CD4-positive, alpha-beta T cell (primary cell): ENCODE measurements around the gene XPR1. TPM values are rescaled to one million over a fixed set of nuclear protein-coding genes. Genes with fewer than 3 reads are reported as not detected.

Source experiments
- ATAC-seq: fragments of 200-7000 bp; cut with Tn5 transposase; one replicate; pipeline ENCODE4 v1.10.0; 2022; ENCODE audit warnings: mild to moderate bottlenecking; ENCODE audit not compliant: poor library complexity
- CTCF ChIA-PET: fragments of 350-600 bp; sonication (Branson Sonifier 250); formaldehyde crosslinking; loops from one replicate; lab custom pipeline; 2021; ENCODE audit warnings: antibody characterized with exemption, inconsistent platforms; lab: Charles Lee
- POLR2A ChIA-PET: fragments of 350-600 bp; sonication (Branson Sonifier 250); formaldehyde crosslinking; loops from one replicate; lab custom pipeline; 2021; ENCODE audit warnings: antibody characterized with exemption, inconsistent platforms; lab: Charles Lee
- DNase-seq, 14 experiments: peaks; one replicate each; pipeline ENCODE4 v3.0.0-alpha.2; 2013 to 2020; ENCODE audit warnings: mixed read lengths in 2 of 14
- H3K27ac ChIP-seq, 2 donors: one replicate each; pipeline versions ENCODE4 v1.5.1 to v1.7.0; 2013; ENCODE audit warnings: low read length in 2 of 2, low read depth in 1 of 2, mild to moderate bottlenecking in 1 of 2
- H3K27me3 ChIP-seq, 2 experiments: 1 replicate in 1 of 2; 2 replicates in 1 of 2; pipeline versions ENCODE4 v1.6.1 to v1.7.0; 2013; ENCODE audit warnings: low read length in 2 of 2, control low read depth in 1 of 2, mild to moderate bottlenecking in 1 of 2, moderate library complexity in 1 of 2; ENCODE audit not compliant: insufficient read depth in 2 of 2, control insufficient read depth in 1 of 2
- H3K36me3 ChIP-seq: one replicate; pipeline ENCODE4 v1.6.1; 2013; ENCODE audit warnings: low read length, control low read depth; ENCODE audit not compliant: insufficient read depth
- H3K4me1 ChIP-seq: one replicate; pipeline ENCODE4 v1.6.1; 2013; ENCODE audit warnings: low read length, control low read depth; ENCODE audit not compliant: insufficient read depth
- H3K4me3 ChIP-seq: one replicate; pipeline ENCODE4 v1.5.1; 2013; ENCODE audit warnings: mild to moderate bottlenecking, low read length, moderate library complexity
- H3K9me3 ChIP-seq, 2 experiments: 1 replicate in 1 of 2; 2 replicates in 1 of 2; pipeline versions ENCODE4 v1.6.1 to v1.7.0; 2013; ENCODE audit warnings: low read length in 2 of 2, mild to moderate bottlenecking in 2 of 2, control low read depth in 1 of 2, moderate library complexity in 1 of 2; ENCODE audit not compliant: control insufficient read depth in 1 of 2, insufficient read depth in 1 of 2
- H3K27ac Mint-ChIP-seq: one replicate; pipeline ENCODE4 v1.8.0; 2020; ENCODE audit warnings: mixed read lengths
- H3K27me3 Mint-ChIP-seq: one replicate; pipeline ENCODE4 v1.8.0; 2021; ENCODE audit warnings: mixed read lengths
- H3K36me3 Mint-ChIP-seq: one replicate; pipeline ENCODE4 v1.8.0; 2021; ENCODE audit warnings: low read depth, mixed read lengths
- H3K4me1 Mint-ChIP-seq: one replicate; pipeline ENCODE4 v1.8.0; 2021; ENCODE audit warnings: low read depth, mixed read lengths
- H3K4me3 Mint-ChIP-seq: one replicate; pipeline ENCODE4 v1.8.0; 2020; ENCODE audit warnings: mild to moderate bottlenecking, mixed read lengths
- H3K9me3 Mint-ChIP-seq: one replicate; pipeline ENCODE4 v1.8.0; 2020; ENCODE audit warnings: mixed read lengths
- CTCF ChIP-seq: fragments of 200-600 bp; IDR thresholded peaks from one replicate; pipeline ENCODE4 v1.8.0; 2022; ENCODE audit warnings: antibody characterized with exemption, mild to moderate bottlenecking
- intact Hi-C, 2 experiments: fragments of 100-400 bp; cut with DNase I in 1 of 2; cut with micrococcal nuclease in 1 of 2; formaldehyde crosslinking; loops; one replicate each; pipeline versions ENCODE4 v1.15.1 to v1.9.0; 2023 to 2025; cut with DNase I, micrococcal nuclease
- total RNA-seq, 174 experiments: library from RNA in 2 of 174; stranded (reverse) in 2 of 174; gene quantifications; one replicate each; pipeline ENCODE4 v1.2.3 and lab custom pipeline; 2021 to 2026

XPR1 gene
- total RNA-seq, 2 experiments from 2014 or later, result 13.7 TPM

DNA sequence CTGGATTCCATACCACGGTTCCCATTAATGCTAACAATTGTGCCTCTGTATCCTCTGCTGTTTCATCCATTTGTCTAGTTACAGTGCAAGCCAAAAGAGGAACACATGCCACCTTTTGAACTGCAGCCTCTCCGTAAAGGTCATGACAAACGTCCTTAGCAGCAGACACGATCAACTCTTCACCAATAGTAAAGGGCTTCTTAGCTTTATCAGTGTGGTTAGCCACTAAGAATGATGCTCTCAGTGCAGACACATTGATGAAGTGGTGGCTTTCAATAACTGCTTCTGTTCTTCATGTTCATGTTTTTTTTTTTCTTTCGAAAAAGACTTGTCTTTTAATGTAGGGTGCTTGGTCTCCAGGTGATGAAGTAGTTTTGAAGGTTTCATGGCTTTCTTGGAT lies 14.3 kb downstream of the XPR1 start:
- no peak overlapping the region for H3K4me3 ChIP-seq
- Mint-ChIP-seq H3K9me3 (no peaks in the 10 kb centered on the region), H3K27ac (no peak overlapping the region), H3K4me1 (peaks cover 45% of the 10 kb centered on the region), H3K4me3 (no peak overlapping the region), H3K27me3 (no peaks in the 10 kb centered on the region), H3K36me3 (peaks cover 44% of the 10 kb centered on the region)
- H3K27me3 ChIP-seq, result no peaks in the 10 kb centered on the region
- H3K36me3 ChIP-seq, result no peaks in the 10 kb centered on the region
- H3K4me1 ChIP-seq, result no peaks in the 10 kb centered on the region
- ATAC-seq, result no peak
- ChIA-PET CTCF (no interaction called here), POLR2A (interaction anchor here (1.3 kb wide), 1 partner anchor 11 kb away, joined by 6 read pairs; no protein-coding TSS in a partner anchor)
- H3K27ac ChIP-seq, result no peak overlapping the region
- intact Hi-C loops, result no loop called here
- H3K9me3 ChIP-seq, result peaks cover 0 to 3% of the 10 kb centered on the region in 2 experiments
- no peak for DNase-seq
- no peak for TF ChIP-seq CTCF

GRCh38 chr1:180646547-180646946 lies 14.7 kb downstream of the XPR1 start:
- H3K36me3 Mint-ChIP-seq, result peaks cover 49% of the 10 kb centered on the region
- H3K27me3 Mint-ChIP-seq, result no peaks in the 10 kb centered on the region
- CTCF ChIA-PET, result no interaction called here

DNA sequence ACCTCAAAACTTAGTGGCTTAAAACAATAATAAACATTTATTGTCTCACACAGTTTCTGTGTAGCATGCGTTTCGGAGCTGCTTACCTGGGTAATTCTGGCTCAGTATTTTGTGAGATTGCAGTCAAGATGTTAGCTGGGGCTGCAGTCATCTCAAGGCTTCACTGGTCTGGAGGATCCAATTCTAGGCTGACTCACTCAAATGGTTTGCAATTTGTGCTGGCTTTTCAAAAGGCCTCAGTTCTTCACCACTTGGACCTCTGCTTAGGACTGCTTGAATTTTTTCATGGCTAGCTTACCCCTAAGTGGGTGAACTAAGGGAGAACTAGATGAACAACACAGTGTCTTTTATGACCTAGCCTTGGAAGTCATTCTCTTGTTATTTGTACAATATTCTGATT lies 21.0 kb downstream of the XPR1 start:
- no peak overlapping the region for H3K27ac ChIP-seq
- no peak overlapping the region for H3K4me3 ChIP-seq
- peaks cover 7 to 9% of the 10 kb centered on the region in 2 experiments for H3K9me3 ChIP-seq
- POLR2A ChIA-PET, result no interaction called here
- H3K4me1 ChIP-seq, result no peaks in the 10 kb centered on the region
- peaks cover 13% of the 10 kb centered on the region for H3K4me1 Mint-ChIP-seq
- peaks cover 3% of the 10 kb centered on the region for H3K9me3 Mint-ChIP-seq
- H3K4me3 Mint-ChIP-seq, result no peak overlapping the region
- CTCF ChIA-PET, result no interaction called here
- DNase-seq, result no peak
- H3K36me3 ChIP-seq, result no peaks in the 10 kb centered on the region
- ATAC-seq, result no peak
- no peak for TF ChIP-seq CTCF
- intact Hi-C loops, result no loop called here
- no peaks in the 10 kb centered on the region for H3K27me3 Mint-ChIP-seq
- no peaks in the 10 kb centered on the region for H3K27me3 ChIP-seq
- no peak overlapping the region for H3K27ac Mint-ChIP-seq
- peaks cover 46% of the 10 kb centered on the region for H3K36me3 Mint-ChIP-seq

More at GRCh38 chr1:180646547-180646946, 14.7 kb downstream of the XPR1 start:
- intact Hi-C loops, result no loop called here
- DNase-seq (no peak), ATAC-seq (no peak)
- Mint-ChIP-seq H3K4me3 (no peak overlapping the region), H3K9me3 (no peaks in the 10 kb centered on the region), H3K4me1 (peaks cover 45% of the 10 kb centered on the region), H3K27ac (no peak overlapping the region)
- POLR2A ChIA-PET, result interaction anchor here (1.3 kb wide), 1 partner anchor 11 kb away, joined by 6 read pairs; no protein-coding TSS in a partner anchor
- no peaks in the 10 kb centered on the region for H3K36me3 ChIP-seq
- no peak overlapping the region for H3K27ac ChIP-seq
- peaks cover 0 to 3% of the 10 kb centered on the region in 2 experiments for H3K9me3 ChIP-seq
- H3K4me3 ChIP-seq, result no peak overlapping the region
- no peaks in the 10 kb centered on the region for H3K4me1 ChIP-seq
- no peaks in the 10 kb centered on the region for H3K27me3 ChIP-seq
- TF ChIP-seq CTCF, result no peak
